ENCODE results near the gene CSMD2. TPM values are rescaled to one million over a fixed set of nuclear protein-coding genes. Genes with fewer than 3 reads are reported as not detected.

Gene CSMD2
- total and polyA plus RNA-seq, 8 donors: 0.20 to 0.81 (median 0.47) TPM

DNA sequence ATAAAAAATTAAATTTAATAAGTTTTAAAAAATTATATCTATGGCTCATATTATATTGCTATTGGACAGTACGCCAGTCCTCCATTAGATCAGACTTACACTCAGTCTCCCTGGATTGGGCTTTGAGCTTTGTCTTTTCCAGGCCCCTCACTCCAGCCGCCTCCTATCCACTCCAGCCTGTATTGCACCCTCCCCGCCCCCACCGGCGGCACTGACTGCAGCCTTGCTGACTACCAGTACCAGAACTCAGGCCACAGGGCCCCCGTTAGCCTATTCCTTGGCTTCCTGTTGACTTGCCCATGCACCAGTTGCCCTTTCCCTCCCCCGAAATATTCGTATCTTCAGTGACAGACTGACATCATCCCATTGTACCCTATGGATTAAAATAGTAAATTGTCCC lies 127.9 kb downstream of the CSMD2 start:
- H3K9me3 ChIP-seq: no peaks in the 10 kb centered on the region
- peaks cover 0 to 8% of the 10 kb centered on the region in 2 donors for H3K27me3 ChIP-seq

DNA sequence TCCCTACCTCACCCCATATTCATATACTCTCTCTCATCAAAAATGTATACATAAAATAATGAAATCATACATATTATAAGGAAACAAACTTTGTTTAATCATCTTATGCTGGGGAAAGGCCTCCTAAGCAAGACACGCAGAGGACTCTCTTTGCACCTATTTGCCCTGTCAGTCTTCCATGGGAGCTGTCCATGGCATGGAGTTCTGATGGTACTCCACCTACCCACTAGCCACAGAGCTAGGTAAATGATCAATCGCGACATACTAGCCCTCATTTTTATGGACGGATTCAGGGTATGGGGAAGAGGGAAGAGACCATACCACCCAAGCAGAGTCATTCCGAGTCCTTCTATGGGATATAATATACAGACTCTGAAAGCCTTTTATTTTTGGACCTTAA lies 131.0 kb downstream of the CSMD2 start:
- Histone ChIP-seq H3K4me1 (no peaks in the 10 kb centered on the region), H3K4me3 (no peak overlapping the region), H3K9me3 (no peaks in the 10 kb centered on the region), H3K36me3 (no peaks in the 10 kb centered on the region), H3K27ac (no peak overlapping the region), H3K27me3 (peaks cover 0 to 2% of the 10 kb centered on the region in 2 donors)
- intact Hi-C loops (cut with DNase I): no loop called here
- no peak for DNase-seq
- TF ChIP-seq, protein P1, sequence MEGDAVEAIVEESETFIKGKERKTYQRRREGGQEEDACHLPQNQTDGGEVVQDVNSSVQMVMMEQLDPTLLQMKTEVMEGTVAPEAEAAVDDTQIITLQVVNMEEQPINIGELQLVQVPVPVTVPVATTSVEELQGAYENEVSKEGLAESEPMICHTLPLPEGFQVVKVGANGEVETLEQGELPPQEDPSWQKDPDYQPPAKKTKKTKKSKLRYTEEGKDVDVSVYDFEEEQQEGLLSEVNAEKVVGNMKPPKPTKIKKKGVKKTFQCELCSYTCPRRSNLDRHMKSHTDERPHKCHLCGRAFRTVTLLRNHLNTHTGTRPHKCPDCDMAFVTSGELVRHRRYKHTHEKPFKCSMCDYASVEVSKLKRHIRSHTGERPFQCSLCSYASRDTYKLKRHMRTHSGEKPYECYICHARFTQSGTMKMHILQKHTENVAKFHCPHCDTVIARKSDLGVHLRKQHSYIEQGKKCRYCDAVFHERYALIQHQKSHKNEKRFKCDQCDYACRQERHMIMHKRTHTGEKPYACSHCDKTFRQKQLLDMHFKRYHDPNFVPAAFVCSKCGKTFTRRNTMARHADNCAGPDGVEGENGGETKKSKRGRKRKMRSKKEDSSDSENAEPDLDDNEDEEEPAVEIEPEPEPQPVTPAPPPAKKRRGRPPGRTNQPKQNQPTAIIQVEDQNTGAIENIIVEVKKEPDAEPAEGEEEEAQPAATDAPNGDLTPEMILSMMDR (IDR thresholded peaks at IDR 0.05): no peak
- no peak for ATAC-seq

More for the DNA sequence above, 127.9 kb downstream of the CSMD2 start:
- Histone ChIP-seq H3K27ac (no peak overlapping the region), H3K4me3 (no peak overlapping the region), H3K36me3 (no peaks in the 10 kb centered on the region), H3K4me1 (no peaks in the 10 kb centered on the region)
- intact Hi-C loops (cut with DNase I): no loop called here
- ATAC-seq (no peak), DNase-seq (no peak)
- TF ChIP-seq, protein P1 (IDR thresholded peaks at IDR 0.05): no peak

DNA sequence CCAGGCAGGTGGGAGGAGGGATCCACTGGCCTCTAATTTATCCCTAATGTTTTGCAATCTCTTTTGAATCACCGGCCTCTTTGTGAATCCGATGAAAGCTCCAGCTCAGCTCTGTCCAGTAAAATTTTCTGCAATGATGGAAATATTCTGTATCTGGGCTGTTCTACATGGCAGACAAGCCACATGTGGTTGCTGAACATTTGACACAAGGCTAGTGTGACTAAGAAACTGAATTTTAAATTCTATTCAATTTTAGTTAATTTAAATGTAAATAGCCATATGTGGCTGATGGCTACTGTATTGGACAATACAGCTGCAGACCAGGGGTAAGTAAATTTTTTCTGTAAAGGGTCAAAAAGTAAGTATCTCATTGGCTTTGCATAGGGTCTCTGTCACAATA lies 135.1 kb downstream of the CSMD2 start:
- no peak for ATAC-seq
- no peaks in the 10 kb centered on the region for H3K27me3 ChIP-seq
- no peaks in the 10 kb centered on the region for H3K9me3 ChIP-seq
- no peak overlapping the region for H3K27ac ChIP-seq
- no peaks in the 10 kb centered on the region for H3K4me1 ChIP-seq
- H3K4me3 ChIP-seq: no peak overlapping the region
- TF ChIP-seq, protein P1 (IDR thresholded peaks at IDR 0.05): no peak
- intact Hi-C loops (cut with DNase I): no loop called here
- DNase-seq: no peak
- H3K36me3 ChIP-seq: no peaks in the 10 kb centered on the region

DNA sequence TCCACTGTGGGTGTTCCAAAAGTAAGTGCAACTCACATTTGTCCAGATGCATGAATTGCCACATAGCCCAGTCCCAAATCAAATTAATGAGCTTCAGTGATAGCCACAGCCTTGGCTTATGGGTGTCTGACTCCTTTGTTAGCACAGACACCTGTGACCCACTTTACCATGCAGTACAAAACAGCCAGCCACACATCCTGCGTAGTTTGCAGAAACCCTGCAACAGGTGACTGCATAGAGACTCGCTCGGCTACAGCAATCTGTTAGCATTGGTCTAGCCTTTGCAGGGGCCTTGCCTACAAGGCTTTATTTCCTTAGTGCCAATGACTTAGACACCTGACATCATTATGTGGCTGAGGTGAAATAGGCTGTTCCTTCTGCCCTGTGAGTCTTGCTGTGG lies 135.5 kb downstream of the CSMD2 start:
- no peaks in the 10 kb centered on the region for H3K4me1 ChIP-seq
- no peak overlapping the region for H3K4me3 ChIP-seq
- no peaks in the 10 kb centered on the region for H3K36me3 ChIP-seq
- DNase-seq (no peak), ATAC-seq (no peak)
- H3K27ac ChIP-seq: no peak overlapping the region
- intact Hi-C loops (cut with DNase I): no loop called here
- H3K9me3 ChIP-seq: no peaks in the 10 kb centered on the region
- no peaks in the 10 kb centered on the region for H3K27me3 ChIP-seq
- TF ChIP-seq, protein P1 (IDR thresholded peaks at IDR 0.05): no peak

DNA sequence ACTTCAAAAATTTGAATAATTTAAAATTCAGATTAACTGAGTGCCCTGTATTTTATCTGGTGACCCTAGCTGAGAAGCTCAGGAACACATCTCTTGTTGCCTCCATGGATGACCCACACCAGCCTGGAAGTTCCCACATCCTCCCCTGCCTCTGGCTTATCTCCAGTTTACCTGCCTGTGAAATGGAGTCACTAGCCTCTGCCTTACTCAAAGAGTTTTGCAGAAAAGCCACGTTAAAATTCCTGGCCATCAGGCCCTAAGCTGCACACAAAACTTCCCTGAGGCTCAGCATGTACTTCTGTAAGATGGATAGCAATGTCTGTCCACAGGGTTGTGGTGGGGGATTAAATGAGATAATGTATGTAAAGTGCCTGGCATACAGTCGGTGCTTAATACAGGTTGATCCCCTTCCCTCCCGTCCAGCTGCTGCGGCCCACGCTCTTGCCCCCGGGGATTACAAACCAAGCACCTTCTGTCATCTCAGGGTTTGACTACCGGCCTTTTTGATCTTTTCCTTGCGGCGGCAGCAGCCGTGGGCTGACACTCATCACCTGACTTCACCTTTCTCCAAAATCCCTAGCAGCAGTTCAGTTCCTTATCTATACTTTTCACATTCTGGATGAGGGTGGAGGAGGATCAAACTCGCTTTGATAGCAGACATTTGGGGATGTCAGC lies 136.5 kb downstream of the CSMD2 start:
- H3K4me3 ChIP-seq: no peak overlapping the region
- no peaks in the 10 kb centered on the region for H3K9me3 ChIP-seq
- no peaks in the 10 kb centered on the region for H3K4me1 ChIP-seq
- ATAC-seq (no peak), DNase-seq (no peak)
- TF ChIP-seq, protein P1 (IDR thresholded peaks at IDR 0.05): no peak
- H3K27ac ChIP-seq: no peak overlapping the region
- H3K27me3 ChIP-seq: no peaks in the 10 kb centered on the region
- H3K36me3 ChIP-seq: no peaks in the 10 kb centered on the region
- intact Hi-C loops (cut with DNase I): no loop called here
